GM21723 (cell line): ENCODE results near the gene ATP5ME.

Experiments used
- ATAC-seq: cut with Tn5 transposase; IDR thresholded peaks from one replicate; pipeline ENCODE4 v1.9.1; 2021; ENCODE audit warnings: mild to moderate bottlenecking, moderate library complexity; ENCODE audit not compliant: unreplicated experiment

Gene ATP5ME

DNA sequence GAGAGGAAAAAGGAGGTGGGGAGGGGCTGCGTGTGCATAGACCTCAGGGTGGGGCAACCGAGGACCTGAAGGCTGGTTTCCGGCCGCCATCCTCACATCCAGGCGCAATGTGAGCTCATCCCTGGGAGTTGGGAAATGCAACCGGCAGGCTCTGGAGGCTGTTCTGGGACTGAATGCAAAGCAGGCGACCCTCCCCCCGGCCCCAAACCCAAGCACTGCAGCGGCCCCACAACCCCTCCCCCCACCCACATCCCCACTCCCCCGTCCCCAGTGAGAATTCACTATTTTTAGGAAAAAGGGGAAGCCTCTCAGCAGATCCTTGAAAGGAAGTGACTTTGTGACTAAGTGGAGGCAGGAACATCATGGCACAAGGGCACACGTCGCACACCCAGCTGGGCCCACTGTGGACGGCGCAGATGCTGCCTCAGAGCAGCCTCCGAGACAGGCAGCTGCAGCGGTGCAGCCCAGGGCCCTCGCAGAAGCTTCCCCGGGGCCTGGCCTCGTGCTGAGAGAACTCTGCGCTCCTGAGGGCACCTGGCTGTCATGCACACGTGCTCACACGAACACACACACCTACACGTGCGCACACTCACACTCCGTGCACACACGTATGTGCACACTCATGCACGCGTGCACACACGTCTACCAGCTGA lies 50.0 kb downstream of the ATP5ME start:
- ATAC-seq = no peak

DNA sequence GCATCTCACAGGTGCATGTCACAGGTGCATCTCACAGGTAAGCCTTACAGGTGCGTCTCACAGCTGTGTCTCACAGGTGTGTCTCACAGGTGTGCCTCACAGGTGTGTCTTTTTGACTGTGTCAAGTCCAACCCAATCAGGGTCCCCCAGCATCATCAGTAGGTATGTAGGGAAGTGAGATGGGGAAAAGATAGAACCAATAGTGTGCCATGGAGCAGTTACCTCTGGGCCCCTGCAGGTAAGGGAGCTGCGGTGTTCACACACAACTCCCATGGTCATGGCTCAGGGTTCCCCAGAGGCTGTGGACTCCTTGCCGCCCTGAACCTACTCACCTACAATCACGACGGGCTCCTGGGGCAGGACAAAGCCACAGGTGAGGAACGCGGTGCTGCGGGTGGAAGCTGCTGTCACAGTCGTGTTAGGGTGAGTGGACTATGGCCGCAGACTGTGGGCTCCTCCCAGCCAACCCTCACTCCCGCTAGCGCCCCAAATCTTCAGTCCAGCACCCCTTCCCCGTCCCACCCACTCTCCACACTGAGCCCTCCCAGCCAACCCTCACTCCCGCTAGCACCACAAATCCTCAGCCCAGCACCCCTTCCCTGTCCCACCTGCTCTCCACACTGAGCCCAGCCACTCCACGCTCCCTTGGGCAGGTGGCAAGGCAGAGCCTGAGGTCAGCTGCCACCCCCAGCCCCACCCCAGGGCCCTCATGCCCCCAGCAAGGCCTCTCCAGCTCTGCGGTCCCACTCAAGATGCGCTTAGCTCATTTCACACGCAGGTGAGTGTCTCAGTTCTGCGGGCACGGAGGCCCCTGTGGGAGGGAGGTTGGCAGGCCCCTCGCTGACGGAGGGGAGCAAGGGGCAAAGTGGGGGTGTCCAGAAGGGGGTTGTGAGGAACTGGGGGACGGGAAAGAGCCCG lies 50.8 kb downstream of the ATP5ME start:
- no peak for ATAC-seq
